Non-pigmented ciliary epithelial cell (primary cell): ENCODE measurements around the gene MVP.
A peak's percentile ranks its signal among the peaks of the same experiment; 100 is the strongest.
"Not testable (repeated sequence)": the region's sequence is repeated elsewhere in the genome, so short reads cannot be mapped to it uniquely, and the experiment has no call there.

Experiments used
- DNase-seq: peaks from one replicate; pipeline ENCODE4 v3.0.0-alpha.2; 2010; ENCODE audit warnings: low read depth

The MVP gene

DNA sequence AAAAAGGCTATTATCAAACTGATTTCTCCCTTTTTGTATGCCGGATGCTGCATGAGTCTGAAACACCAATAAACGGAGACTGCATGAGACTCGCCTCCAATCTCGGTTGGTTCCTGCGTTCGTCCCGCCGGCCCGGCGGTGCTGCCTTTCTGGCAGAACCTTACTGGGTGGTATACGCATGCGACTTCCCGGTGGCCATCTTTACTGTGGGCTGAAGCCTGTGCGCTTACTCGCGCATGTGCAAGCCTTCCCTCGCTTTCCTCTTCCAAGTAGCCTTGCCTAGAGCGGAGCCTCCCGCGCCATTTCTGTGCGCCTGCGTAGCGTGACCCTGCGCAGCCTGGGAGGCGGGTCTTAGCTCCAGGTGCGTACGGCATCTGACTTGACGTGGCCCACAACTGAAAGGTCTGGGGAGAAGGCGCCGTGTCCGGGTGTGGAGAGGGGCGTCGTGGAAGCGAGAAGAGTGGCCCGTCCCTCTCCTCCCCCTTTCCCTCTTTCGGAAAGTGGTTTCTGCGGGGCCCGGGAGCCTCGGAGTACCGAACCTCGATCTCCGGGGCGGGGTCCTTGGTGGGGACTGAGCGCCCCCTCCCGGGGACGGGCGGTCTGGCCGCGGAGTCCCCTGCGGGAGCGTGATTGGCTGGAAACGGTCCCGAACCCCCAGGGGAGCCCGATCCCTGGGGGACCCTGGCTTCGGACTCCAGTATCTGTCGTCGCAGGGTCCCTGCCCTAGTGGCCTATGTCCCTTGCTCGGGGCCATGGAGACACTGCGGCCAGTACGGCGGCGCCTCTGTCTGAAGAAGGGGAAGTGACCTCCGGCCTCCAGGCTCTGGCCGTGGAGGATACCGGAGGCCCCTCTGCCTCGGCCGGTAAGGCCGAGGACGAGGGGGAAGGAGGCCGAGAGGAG, 4.2 kb upstream of the MVP start, which contains the start of gene PAGR1:
Gene PAGR1, plus strand, starts transcription at position 360 of the 901 bp plus-strand sequence. Its CDS starts 374 bp downstream, at position 734.
- DNase-seq = peak; percentile 98

DNA sequence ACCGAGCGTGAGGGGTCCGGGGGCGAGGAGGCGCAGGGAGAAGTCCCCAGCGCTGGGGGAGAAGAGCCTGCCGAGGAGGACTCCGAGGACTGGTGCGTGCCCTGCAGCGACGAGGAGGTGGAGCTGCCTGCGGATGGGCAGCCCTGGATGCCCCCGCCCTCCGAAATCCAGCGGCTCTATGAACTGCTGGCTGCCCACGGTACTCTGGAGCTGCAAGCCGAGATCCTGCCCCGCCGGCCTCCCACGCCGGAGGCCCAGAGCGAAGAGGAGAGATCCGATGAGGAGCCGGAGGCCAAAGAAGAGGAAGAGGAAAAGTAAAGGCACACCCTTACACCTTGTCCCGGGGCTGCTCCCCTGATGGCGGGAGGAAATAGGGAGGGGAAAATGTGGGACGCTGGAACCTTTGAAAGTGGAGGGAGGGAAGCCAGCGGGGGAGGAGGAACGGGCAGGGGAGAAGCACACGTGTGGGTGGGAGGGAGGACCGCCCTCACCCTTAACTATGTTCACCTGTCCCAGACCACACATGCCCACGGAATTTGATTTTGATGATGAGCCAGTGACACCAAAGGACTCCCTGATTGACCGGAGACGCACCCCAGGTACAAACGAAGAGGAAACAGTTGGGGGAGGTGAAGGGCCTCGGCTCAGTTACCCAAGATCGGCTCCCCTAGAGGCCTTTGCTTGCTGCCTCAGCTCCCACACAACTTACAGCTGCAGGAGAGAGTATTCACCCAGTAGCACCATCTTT, 3.4 kb upstream of the MVP start:
- DNase-seq = no peak

DNA sequence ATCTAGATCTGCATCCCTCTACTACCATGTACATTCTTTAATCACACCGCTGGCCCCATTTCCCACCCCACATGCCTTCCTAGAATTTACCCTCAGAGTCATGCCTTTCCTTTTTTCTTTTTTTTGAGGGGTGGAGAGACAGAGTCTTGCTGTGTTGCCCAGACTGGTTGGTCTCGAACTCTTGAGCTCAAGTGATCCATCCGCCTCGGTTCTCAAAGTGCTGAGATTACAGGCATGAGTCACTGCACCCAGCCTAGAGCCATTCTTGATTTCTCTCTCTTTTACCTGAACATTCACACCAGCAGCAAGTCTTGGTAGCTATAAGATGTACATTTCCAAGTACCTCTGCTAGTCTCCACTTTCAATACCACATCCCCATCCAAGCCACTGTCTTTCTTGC, 2.2 kb upstream of the MVP start:
- no peak for DNase-seq

DNA sequence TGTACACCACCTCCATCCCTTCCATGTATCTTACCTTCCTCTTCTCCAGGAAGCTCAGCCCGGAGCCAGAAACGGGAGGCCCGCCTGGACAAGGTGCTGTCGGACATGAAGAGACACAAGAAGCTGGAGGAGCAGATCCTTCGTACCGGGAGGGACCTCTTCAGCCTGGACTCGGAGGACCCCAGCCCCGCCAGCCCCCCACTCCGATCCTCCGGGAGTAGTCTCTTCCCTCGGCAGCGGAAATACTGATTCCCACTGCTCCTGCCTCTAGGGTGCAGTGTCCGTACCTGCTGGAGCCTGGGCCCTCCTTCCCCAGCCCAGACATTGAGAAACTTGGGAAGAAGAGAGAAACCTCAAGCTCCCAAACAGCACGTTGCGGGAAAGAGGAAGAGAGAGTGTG, 756 bp upstream of the MVP start:
- no peak for DNase-seq

DNA sequence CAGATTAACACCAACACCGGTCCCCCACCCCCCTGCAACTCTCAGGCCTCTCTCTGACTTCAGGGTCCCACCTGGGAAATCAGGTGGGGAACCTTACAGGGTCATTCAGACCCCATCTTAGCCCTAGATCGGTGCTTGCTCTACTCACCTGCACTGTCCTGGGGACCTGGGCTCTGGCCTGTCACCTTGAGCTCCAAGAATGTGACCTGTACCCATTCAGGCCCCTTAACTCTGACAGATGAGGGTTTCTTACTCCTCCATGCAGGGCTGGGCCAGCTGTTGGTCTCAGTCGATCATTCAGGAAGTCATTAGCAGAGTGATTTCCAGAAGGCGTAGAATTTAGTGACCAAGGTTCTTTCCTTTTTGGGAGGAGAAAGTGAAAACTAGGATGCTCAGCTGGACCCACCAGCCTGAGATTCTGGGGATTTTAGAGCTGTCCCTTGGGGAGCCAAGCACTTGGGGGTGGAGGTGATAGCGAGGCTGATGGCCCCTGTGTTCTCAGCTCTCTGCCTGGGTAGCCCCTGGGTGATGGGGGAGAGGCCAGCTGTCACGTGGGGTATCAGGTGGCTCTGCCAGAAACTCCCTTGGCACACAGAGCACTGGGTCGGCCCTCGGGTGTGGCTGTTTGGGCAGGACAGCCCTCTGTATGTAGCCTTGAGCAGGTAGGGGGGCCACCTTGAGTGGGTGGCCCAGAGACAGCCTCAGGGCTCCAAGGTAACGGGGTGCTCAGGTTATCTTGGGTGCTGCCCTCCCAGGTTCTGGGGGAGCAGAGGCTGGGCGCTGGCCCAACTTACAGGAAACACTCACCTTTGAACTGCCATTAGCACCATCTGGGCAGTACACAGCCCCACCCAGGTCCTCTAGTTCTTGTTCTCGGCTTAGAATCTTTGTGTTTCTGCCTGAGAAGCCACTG, 724 bp downstream of the MVP start:
- DNase-seq = no peak

DNA sequence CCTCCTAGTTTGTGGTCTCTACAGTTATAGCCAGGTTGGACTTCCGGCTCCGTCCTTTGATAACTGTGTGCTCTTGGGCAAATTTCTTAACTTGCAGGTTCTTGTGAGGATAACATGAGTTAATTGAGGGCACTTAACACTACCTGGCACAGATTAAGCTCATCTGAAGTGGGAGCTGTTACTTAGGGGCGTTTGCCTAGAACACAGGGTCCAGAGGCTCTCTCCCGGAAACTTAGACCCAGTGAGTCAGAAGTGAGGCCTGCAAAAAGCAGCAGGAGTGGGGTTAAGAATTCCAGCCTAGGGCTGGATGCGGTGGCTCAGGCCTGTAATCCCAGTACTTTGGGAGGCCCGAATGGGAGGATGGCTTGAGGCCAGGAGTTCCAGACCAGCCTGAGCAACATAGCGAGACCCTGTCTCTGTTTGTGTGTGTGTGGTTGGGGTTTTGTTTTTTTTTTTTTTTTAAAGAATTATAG, 1.4 kb downstream of the MVP start:
- no peak for DNase-seq

DNA sequence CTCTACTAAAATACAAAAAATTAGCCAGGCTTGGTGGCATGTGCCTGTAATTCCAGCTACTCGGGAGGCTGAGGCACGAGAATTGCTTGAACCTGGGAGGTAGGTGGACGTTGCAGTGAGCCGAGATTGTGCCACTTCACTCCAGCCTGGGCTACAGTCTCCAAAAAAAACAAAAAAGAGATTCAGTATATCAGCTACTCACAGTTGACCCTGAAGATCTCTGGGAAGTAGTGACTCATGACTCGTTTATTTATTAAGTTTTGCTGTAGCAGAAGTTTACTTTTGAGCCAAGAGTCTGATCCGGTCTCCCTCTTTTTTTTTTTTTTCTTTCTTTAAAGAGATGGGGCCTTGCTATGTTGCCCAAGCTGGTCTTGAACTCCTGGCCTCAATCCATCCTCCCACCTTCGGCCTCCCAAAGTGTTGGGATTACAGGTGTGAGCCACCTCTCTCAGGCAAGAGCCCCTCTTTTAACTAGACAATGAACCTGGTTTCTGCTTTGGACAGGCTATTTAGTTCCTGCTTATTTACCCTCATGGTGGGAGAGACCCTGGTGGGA, 4.4 kb downstream of the MVP start:
- DNase-seq = no peak

DNA sequence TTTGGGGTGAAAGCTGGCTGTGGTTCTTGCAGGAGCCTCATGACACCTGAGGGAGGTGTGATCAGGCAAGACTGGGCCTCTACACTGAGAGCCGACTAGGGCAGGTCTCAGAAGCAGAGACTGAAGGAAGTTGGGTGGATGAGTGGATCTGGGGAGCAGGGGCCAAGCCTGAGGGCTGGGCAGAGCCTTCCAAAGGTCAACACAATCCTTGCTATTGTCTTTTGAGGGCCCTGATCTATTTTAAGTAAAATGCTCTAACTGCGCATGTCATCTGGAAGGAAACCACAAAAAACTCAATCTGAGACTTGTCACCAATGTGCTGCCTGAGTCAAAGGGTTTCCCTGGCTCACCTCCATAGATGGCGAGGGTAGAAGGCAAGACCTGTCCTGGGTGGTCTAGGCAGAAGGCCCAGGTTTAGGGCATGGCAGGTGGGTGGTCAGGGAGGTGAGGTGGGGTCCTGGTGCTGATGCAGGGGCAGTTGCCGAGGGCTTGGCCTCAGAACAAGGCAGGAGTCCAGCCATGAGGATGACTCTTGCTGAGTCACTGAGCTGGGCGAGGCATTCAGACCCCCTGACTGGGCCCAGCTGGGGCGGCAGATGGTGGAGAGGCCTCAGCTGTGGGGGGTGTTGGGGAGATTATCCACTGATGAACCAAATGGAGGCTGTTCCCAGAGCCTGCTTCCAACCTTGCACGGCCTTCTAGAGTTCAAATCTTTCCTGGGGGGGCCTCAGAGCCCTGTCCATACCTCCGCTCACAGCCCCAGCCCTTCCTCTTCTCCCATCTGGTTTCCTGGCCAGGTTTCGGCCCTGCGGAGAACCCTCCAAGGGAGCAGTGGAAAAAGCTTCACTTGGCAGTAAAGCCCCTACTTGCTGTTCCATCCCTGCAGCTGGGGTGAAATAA, 5.1 kb downstream of the MVP start:
- DNase-seq = peak; percentile 57

DNA sequence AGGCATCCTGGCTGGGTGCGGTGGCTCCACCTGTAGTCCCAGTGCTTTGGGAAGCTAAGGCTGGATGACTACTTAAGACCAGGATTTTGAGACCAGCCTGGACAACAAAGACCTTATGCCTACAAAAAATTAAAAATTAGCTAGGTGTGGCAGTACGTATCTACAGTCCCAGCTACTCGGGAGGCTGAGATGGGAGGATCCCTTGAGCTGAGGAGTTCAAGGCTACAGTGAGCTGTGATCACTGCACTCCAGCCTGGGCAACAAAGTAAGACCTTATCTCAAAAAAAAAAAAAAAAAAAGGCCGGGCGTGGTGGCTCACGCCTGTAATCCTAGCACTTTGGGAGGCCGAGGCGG, 6.1 kb downstream of the MVP start:
- no peak for DNase-seq

DNA sequence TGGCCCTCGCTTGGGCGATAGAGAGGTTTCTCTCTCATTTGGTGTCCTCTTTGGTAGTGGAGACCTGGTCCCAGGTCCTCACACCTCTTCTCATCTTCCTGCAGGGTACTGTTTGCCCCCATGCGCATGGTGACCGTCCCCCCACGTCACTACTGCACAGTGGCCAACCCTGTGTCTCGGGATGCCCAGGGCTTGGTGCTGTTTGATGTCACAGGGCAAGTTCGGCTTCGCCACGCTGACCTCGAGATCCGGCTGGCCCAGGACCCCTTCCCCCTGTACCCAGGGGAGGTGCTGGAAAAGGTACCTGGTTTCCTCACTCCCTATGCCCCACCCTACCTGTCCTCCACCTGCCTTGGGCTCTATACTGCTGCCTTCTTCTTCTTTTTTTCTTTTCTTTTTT, 10.5 kb downstream of the MVP start:
- DNase-seq = no peak

DNA sequence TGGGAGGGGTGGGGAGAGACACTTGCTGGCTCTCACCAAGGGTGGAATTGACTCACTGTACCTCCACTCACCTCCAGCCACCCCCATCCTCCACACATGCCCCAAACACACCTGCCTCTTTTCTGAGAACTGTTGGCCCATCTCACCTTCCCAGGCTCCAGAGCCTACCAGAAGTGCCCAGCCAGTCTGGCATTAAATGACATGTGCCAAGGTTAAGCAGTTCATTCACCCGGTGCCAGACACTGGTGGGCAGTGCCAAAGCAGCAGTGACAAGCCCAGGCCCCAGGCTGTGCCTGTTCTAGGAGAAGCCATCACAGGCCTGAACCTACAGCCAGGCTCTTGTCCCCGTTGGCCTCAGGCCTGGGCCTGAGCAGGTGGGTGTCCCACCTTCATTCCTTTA, 11.2 kb downstream of the MVP start:
- DNase-seq = no peak

DNA sequence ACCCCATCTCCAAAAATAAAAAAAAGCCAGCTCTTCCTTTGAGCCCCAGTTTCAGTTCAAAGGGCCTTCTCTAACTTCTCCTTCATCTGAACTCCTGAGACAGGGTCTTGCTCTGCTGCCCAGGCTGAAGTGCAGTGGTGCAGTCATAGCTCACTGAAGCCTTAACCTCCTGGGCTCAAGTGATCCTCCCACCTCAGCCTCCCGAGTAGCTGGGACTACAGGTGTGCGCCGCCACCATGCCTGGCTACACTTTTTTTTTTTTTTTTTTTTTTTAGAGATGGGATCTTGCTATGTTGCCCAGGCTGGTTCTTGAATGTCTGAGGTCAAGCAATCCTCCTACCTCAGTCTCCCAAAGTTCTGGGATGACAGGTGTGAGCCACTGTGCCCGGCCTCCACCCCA, 13.0 kb downstream of the MVP start:
- DNase-seq = not testable (repeated sequence)

DNA sequence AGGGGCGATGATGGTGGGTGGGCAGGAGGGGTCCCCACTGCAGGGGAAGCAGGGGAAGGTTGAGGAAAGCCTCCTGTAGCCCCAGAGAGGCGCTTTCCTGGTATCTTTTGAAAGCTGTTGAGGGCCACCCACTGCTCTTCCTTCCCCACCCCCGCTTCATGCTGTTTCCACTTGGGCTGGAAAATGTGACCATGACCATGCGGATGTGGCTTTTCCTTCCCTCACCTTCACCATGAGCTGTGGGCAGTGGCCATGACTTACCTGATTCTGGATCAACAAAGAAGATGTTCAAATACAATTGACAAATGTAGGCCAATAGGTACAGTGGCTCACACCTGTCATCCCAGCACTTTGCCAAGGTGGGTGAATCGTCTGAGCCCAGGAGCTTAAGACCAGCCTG, 13.8 kb downstream of the MVP start:
- no peak for DNase-seq

DNA sequence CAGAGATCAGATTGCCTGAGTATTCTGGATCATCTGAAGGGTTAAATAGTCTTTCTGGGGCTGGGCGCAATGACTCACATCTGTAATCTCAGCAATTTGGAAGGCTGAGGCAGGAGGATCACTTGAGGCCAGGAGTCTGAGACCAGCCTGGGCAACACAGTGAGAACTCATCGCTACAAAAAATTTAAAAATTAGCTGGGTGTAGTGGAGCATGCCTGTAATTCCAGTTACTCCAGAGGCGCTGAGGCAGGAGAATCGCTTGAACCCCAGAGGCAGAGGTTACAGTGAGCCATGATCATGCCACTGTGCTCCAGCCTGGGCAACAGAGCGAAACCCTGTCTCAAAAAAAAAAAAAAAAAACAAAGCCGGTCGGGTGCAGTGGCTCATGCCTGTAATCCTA, 15.7 kb downstream of the MVP start:
- no peak for DNase-seq

DNA sequence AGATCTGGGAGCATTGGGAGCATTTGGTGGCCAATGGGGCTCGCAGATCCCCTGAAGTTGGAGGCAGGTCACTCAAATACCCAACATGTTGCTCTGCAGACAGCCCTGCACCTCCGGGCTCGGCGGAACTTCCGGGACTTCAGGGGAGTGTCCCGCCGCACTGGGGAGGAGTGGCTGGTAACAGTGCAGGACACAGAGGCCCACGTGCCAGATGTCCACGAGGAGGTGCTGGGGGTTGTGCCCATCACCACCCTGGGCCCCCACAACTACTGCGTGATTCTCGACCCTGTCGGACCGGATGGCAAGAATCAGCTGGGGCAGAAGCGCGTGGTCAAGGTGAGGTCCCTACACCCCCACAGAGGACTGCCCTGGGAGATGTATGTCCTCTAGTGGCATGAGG, 16.4 kb downstream of the MVP start:
- no peak for DNase-seq

DNA sequence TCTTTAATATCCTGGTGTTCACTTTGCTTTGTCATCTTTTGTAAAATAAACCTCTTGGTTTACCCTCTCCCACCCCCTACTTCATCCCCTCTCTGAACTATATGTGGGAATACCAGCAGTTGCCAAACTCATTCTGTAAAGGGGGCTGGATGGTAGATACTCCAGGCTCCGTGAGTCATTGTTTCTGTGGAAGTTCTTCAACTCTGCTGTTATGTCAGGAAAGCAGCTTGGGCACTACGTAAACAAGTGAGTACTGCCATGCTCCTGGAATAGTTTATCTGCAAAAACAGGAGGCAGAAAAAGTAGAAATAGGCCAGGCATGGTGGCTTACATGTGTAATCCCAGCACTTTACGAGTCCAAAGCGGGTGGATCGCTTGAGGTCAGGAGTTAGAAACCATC, 17.6 kb downstream of the MVP start:
- no peak for DNase-seq

DNA sequence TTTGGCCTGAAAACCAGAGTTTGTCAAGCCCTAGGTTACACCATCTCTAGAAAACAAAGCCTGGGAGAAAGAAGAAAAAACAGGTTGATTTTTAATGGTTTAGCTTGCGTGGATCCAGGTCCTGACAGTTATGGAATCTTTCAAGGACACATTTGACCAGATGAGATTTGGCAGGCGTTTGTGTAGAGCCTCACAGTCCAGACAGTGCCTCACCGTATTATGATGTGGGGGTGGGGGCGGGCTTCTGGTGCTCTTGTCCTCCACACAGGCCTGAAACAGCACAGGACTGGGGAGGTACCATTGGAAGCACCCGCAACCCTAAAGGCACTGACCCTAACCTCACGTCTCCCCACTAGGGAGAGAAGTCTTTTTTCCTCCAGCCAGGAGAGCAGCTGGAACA, 19.6 kb downstream of the MVP start:
- DNase-seq = no peak

DNA sequence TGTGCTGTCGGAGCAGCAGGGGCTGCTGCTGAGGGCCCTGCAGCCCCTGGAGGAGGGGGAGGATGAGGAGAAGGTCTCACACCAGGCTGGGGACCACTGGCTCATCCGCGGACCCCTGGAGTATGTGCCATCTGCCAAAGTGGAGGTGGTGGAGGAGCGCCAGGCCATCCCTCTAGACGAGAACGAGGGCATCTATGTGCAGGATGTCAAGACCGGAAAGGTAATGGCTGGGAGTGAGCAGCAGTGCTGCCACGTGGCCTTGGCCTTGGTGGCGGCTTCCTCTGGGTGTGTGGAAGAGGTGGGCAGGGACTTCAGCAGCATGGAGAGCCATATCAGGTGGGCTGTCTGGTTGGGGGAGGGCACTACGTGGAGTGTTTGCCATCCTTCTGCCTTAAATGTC, 20.0 kb downstream of the MVP start:
- no peak for DNase-seq

DNA sequence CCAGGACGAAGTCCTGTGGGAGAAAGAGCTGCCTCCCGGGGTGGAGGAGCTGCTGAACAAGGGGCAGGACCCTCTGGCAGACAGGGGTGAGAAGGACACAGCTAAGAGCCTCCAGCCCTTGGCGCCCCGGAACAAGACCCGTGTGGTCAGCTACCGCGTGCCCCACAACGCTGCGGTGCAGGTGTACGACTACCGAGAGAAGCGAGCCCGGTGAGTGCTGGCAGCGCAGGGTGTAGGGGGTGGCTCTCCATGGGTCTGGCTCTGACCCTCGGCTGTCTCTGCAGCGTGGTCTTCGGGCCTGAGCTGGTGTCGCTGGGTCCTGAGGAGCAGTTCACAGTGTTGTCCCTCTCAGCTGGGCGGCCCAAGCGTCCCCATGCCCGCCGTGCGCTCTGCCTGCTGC, 21.4 kb downstream of the MVP start:
- DNase-seq = no peak

DNA sequence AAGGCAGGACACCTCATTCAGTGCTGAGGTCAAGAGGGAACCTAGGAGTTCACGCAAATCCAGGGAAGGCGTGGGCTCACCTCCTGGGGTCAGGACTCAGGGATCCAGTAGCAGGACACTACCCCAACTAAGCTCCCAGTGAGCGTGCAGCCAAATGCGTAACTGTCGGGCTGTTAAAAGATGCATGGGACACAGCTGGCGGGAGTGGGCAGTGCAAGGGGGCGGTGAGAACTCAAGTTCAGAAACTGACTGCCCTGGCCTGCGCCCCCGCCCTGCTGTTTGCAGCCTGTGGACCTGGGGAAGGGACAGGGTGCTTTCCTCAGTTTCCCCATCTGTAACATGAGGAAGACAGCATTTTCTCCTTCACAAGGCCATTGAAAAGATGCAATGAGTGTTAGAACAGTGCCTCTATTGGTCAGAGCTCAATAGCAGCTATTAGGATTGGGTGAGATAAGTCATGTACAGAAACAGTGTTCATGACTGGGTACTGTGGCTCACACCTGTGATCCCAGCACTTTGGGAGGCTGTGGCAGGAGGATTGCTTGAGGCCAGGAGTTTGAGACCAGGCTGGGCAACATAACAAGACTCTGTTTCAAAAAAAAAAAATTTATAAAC, 22.6 kb downstream of the MVP start:
- DNase-seq = no peak
